ENCODE results near the gene INPP4B.

DNA sequence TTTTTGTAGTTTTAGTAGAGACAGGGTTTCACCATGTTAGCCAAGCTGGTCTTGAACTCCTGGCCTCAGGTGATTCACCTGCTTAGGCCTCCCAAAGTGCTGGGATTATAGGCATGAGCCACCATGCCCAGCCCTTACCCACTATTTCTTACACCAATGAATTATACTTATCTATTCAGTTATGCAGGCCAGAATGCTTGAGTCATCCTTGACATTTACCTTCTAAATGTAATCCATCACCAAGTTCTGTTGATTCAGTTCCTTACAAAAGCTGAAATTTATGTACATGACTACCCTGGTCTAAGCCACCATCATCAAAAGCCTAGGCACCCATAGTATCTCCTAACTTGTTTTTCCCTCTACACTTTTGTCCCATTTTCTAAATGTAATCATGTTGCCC lies 624.0 kb downstream of the INPP4B start:
- TF ChIP-seq EZH2 (IDR thresholded peaks at IDR 0.05) (no peak), POLR2A (IDR thresholded peaks at IDR 0.05; ENCODE audit: borderline replicate concordance, extremely low read depth, insufficient read depth, insufficient read length) (no peak), POLR2AphosphoS5 (IDR thresholded peaks at IDR 0.05; ENCODE audit: low read depth, low read length) (no peak), SP1 (IDR thresholded peaks at IDR 0.05; ENCODE audit: low read depth) (no peak), JUND (IDR thresholded peaks at IDR 0.05) (no peak), ELF1 (IDR thresholded peaks at IDR 0.05; ENCODE audit: borderline replicate concordance, low read depth) (no peak), ZNF274 (IDR thresholded peaks at IDR 0.05; ENCODE audit: low read depth, low read length) (no peak), RAD21 (IDR thresholded peaks at IDR 0.05; ENCODE audit: low read depth) (no peak), SRF (IDR thresholded peaks at IDR 0.05; ENCODE audit: low read depth) (no peak), CEBPB (IDR thresholded peaks at IDR 0.05; ENCODE audit: low read depth) (no peak)
- TF ChIP-seq, protein P1, sequence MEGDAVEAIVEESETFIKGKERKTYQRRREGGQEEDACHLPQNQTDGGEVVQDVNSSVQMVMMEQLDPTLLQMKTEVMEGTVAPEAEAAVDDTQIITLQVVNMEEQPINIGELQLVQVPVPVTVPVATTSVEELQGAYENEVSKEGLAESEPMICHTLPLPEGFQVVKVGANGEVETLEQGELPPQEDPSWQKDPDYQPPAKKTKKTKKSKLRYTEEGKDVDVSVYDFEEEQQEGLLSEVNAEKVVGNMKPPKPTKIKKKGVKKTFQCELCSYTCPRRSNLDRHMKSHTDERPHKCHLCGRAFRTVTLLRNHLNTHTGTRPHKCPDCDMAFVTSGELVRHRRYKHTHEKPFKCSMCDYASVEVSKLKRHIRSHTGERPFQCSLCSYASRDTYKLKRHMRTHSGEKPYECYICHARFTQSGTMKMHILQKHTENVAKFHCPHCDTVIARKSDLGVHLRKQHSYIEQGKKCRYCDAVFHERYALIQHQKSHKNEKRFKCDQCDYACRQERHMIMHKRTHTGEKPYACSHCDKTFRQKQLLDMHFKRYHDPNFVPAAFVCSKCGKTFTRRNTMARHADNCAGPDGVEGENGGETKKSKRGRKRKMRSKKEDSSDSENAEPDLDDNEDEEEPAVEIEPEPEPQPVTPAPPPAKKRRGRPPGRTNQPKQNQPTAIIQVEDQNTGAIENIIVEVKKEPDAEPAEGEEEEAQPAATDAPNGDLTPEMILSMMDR (IDR thresholded peaks at IDR 0.05 in 2 of 3, conservative IDR thresholded peaks at IDR 0.05 in 1 of 3; ENCODE audit: borderline replicate concordance in 1 of 3, insufficient read depth in 1 of 3, low read depth in 2 of 3, low read length in 2 of 3): no peak
- TF ChIP-seq, protein P2, sequence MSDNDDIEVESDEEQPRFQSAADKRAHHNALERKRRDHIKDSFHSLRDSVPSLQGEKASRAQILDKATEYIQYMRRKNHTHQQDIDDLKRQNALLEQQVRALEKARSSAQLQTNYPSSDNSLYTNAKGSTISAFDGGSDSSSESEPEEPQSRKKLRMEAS (IDR thresholded peaks at IDR 0.05): no peak
- TF ChIP-seq, protein P3, sequence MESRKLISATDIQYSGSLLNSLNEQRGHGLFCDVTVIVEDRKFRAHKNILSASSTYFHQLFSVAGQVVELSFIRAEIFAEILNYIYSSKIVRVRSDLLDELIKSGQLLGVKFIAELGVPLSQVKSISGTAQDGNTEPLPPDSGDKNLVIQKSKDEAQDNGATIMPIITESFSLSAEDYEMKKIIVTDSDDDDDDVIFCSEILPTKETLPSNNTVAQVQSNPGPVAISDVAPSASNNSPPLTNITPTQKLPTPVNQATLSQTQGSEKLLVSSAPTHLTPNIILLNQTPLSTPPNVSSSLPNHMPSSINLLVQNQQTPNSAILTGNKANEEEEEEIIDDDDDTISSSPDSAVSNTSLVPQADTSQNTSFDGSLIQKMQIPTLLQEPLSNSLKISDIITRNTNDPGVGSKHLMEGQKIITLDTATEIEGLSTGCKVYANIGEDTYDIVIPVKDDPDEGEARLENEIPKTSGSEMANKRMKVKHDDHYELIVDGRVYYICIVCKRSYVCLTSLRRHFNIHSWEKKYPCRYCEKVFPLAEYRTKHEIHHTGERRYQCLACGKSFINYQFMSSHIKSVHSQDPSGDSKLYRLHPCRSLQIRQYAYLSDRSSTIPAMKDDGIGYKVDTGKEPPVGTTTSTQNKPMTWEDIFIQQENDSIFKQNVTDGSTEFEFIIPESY (IDR thresholded peaks at IDR 0.05; ENCODE audit: extremely low read depth, insufficient replicate concordance, low read length): no peak
